Naive thymus-derived CD4-positive, alpha-beta T cell (primary cell): ENCODE measurements around the gene GTF3C1. TPM values are rescaled to one million over a fixed set of nuclear protein-coding genes. Genes with fewer than 3 reads are reported as not detected.

ENCODE experiments used
- polyA plus RNA-seq, 2 donors: library from polyadenylated mRNA; unstranded; fragments of 300-500 nt; fragmentation: Illumina TruSeq; gene quantifications; one replicate each; pipeline ENCODE4 v1.2.3, GENCODE V29; 2021
- total RNA-seq, 6 experiments: library from RNA in 5 of 6; stranded (reverse) in 5 of 6; gene quantifications; 1 replicate in 5 of 6; 2 replicates in 1 of 6; pipeline ENCODE4 v1.2.3 and lab custom pipeline; 2021 to 2026

Gene GTF3C1
- total and polyA plus RNA-seq, 7 experiments from 2014 or later, result 19.0 to 60.0 (median 52.5) TPM

Other genes with a start within 250 kb of the GTF3C1 start
- gene IL4R, start 235.9 kb downstream of the GTF3C1 start, total RNA-seq, result 100 to 1,000 TPM; 158 to 498 (median 198) TPM
- gene IL4R, start 235.9 kb downstream of the GTF3C1 start, polyA plus RNA-seq, result 100 to 1,000 TPM in 1 of 2 donors, 10 to 100 TPM in 1; 99.8 to 128 TPM
- 10 to 100 TPM; 24.6 to 40.9 (median 31.4) TPM for gene IL21R, start 147.7 kb downstream of the GTF3C1 start, total RNA-seq
- 10 to 100 TPM; 37.1 to 52.1 TPM for gene IL21R, start 147.7 kb downstream of the GTF3C1 start, polyA plus RNA-seq
- 10 to 100 TPM; 18.7 to 39.0 (median 21.3) TPM for gene KATNIP, start 231 bp upstream of the GTF3C1 start, total RNA-seq
- gene KATNIP, start 231 bp upstream of the GTF3C1 start, polyA plus RNA-seq, result 1 to 10 TPM; 5.7 to 5.9 TPM